Karpas-422 (cell line): ENCODE data around the gene NISCH. TPM values are rescaled to one million over a fixed set of nuclear protein-coding genes. Genes with fewer than 3 reads are reported as not detected.

Experiments used
- DNase-seq: peaks from one replicate; pipeline ENCODE4 v3.0.0-alpha.2; 2015
- H2AFZ ChIP-seq: fragments of 200-600 bp; sonication (generic); 2 replicates; pipeline ENCODE4 v1.6.1; 2014; ENCODE audit warnings: antibody characterized with exemption, low read length, mixed read lengths
- H3K27ac ChIP-seq: fragments of 200-600 bp; sonication (generic); 2 replicates; pipeline ENCODE4 v1.5.1; 2014; ENCODE audit warnings: mild to moderate bottlenecking, low read length, moderate library complexity
- H3K27me3 ChIP-seq: fragments of 200-600 bp; sonication (generic); 2 replicates; pipeline ENCODE4 v1.6.1; 2014; ENCODE audit warnings: low read length, mixed read lengths
- H3K36me3 ChIP-seq: fragments of 200-600 bp; sonication (generic); 2 replicates; pipeline ENCODE4 v1.6.1; 2014; ENCODE audit warnings: low read length, mixed read lengths; ENCODE audit not compliant: insufficient read depth
- H3K4me1 ChIP-seq: fragments of 200-600 bp; sonication (generic); 2 replicates; pipeline ENCODE4 v1.6.1; 2014; ENCODE audit warnings: mild to moderate bottlenecking, low read length, mixed read lengths
- H3K4me2 ChIP-seq: fragments of 200-600 bp; sonication (generic); 2 replicates; pipeline ENCODE4 v1.6.1; 2014; ENCODE audit warnings: low read length, low read depth, mild to moderate bottlenecking; ENCODE audit not compliant: poor library complexity, severe bottlenecking
- H3K4me3 ChIP-seq: fragments of 200-600 bp; sonication (generic); 2 replicates; pipeline ENCODE4 v1.5.1; 2014; ENCODE audit warnings: mild to moderate bottlenecking, antibody characterized with exemption, low read length, mixed read lengths
- H3K79me2 ChIP-seq: fragments of 200-600 bp; sonication (generic); 2 replicates; pipeline ENCODE4 v1.6.1; 2014; ENCODE audit warnings: mild to moderate bottlenecking, low read length, mixed read lengths
- H3K9ac ChIP-seq: fragments of 200-600 bp; sonication (generic); 2 replicates; pipeline ENCODE4 v1.6.0; 2014; ENCODE audit warnings: low read length
- H3K9me2 ChIP-seq: fragments of 200-600 bp; sonication (generic), shearing (Covaris generic); replicated peaks from 2 replicates; pipeline ENCODE4 v1.6.0; 2014; ENCODE audit warnings: mild to moderate bottlenecking, low read length, moderate library complexity; ENCODE audit not compliant: insufficient read depth
- H3K9me3 ChIP-seq: fragments of 300-700, 200-600 bp; sonication (generic); 2 replicates; pipeline ENCODE4 v1.6.1; 2014; ENCODE audit warnings: low read length, mixed read lengths
- H4K20me1 ChIP-seq: fragments of 200-600 bp; sonication (generic); 2 replicates; pipeline ENCODE4 v1.6.1; 2014; ENCODE audit warnings: mild to moderate bottlenecking, antibody characterized with exemption, low read length, low read depth; ENCODE audit not compliant: insufficient read depth
- total RNA-seq: library from RNA; depleted of rRNA; stranded (reverse); fragments of >200 nt; shearing (Covaris generic); gene quantifications from 2 replicates; pipeline ENCODE4 v1.2.3, GENCODE V29; 2014; ENCODE audit warnings: low replicate concordance

NISCH gene
- total RNA-seq, 1 experiment from 2014 or later, result 44.2 TPM

GRCh38 chr3:52502808-52503350, 47.5 kb downstream of the NISCH start:
- Histone ChIP-seq H3K9me2 (no peaks in the 10 kb centered on the region), H3K36me3 (no peaks in the 10 kb centered on the region), H2AFZ (no peak overlapping the region), H3K79me2 (no peaks in the 10 kb centered on the region), H3K4me1 (peaks cover 6% of the 10 kb centered on the region), H4K20me1 (no peaks in the 10 kb centered on the region), H3K27me3 (no peaks in the 10 kb centered on the region), H3K9ac (no peak overlapping the region), H3K27ac (no peak overlapping the region), H3K9me3 (no peaks in the 10 kb centered on the region), H3K4me3 (no peak overlapping the region), H3K4me2 (no peak overlapping the region)
- DNase-seq, result no peak

DNA sequence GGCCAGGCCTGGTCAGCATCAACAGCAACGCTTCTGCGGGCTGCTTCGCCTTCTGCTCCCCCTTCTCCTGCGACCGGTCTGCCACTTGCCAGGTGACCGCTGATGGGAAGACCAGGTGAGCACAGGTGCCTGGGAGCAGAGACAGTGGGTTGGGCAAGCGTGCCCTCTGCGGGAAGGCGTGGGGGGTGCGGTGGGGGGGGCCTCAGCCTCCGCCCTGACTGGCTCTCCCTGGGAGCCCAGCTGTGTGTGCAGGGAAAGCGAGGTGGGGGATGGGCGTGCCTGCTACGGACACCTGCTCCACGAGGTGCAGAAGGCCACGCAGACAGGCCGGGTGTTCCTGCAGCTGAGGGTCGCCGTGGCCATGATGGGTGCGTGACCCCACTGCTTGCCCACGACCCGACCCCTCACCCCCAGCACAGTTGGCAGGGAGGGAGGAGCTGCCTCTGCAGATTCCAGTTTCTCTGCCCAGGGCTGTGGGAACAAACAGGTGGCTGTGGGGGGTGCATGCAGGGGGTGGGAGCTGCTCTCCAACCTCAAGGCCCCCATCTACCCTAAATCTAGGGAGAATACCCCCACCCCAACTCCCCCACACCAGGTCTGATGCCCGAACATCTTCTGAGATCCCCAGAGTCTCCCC, 48.5 kb downstream of the NISCH start:
- Histone ChIP-seq H3K27me3 (no peaks in the 10 kb centered on the region), H3K79me2 (no peaks in the 10 kb centered on the region), H3K4me3 (no peak overlapping the region), H3K9ac (no peak overlapping the region), H2AFZ (no peak overlapping the region), H3K9me3 (no peaks in the 10 kb centered on the region), H4K20me1 (no peaks in the 10 kb centered on the region), H3K27ac (no peak overlapping the region), H3K9me2 (no peaks in the 10 kb centered on the region), H3K4me2 (no peak overlapping the region), H3K4me1 (peaks cover 6% of the 10 kb centered on the region), H3K36me3 (no peaks in the 10 kb centered on the region)
- DNase-seq, result no peak

DNA sequence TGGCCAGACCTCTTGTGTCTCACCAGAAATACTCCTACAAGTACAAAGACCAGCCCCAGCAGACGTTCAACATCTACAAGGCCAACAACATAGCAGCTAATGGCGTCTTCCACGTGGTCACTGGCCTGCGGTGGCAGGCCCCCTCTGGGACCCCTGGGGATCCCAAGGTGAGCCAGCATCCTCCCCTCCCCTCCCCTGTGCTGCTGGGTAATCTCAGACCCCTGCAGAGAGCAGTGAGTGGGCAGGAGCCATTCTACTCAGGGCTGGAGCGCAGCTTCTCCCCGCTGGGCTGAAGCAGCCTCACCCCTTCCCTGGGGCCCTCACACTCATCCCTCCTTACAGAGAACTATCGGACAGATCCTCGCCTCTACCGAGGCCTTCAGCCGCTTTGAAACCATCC, 49.6 kb downstream of the NISCH start:
- H3K9me2 ChIP-seq, result no peaks in the 10 kb centered on the region
- H4K20me1 ChIP-seq, result no peaks in the 10 kb centered on the region
- no peak overlapping the region for H3K9ac ChIP-seq
- peaks cover 6% of the 10 kb centered on the region for H3K4me1 ChIP-seq
- H2AFZ ChIP-seq, result no peak overlapping the region
- H3K9me3 ChIP-seq, result no peaks in the 10 kb centered on the region
- no peaks in the 10 kb centered on the region for H3K36me3 ChIP-seq
- no peaks in the 10 kb centered on the region for H3K79me2 ChIP-seq
- H3K27me3 ChIP-seq, result no peaks in the 10 kb centered on the region
- DNase-seq, result no peak
- H3K4me3 ChIP-seq, result no peak overlapping the region
- no peak overlapping the region for H3K27ac ChIP-seq
- no peak overlapping the region for H3K4me2 ChIP-seq

DNA sequence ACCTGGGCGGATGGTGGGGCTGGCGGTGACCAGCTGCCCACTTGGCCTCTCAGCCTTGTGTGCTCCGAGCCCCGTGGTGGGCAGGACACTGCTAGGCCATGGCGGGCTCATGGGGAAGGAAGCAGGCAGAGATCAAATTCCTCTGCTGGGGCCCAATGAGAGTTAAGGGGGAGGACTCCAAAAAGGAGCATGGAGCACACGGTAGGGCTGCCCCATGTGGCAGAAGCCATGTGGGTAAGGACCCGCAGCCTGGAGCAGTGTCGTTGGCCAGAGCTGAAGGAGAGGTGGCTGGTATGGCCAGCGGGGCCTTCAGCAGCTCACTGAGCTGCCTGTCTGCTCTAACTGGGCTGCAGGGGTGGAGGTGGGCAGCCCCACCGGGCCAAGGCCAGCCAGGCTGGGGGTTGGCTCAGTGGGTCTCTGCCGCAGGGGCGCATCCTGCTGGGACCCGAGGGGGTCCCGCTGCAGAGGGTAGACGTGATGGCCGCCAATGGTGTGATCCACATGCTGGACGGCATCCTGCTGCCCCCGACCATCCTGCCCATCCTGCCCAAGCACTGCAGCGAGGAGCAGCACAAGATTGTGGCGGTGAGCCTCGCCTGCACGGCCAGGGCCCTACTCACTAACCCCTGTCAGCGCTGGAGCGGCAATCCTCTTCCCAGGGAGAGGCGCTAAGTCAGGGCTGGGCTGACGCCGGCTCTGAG, 51.0 kb downstream of the NISCH start:
- DNase-seq, result no peak
- no peak overlapping the region for H2AFZ ChIP-seq
- H3K9me2 ChIP-seq, result no peaks in the 10 kb centered on the region
- H3K36me3 ChIP-seq, result no peaks in the 10 kb centered on the region
- no peaks in the 10 kb centered on the region for H3K79me2 ChIP-seq
- no peaks in the 10 kb centered on the region for H4K20me1 ChIP-seq
- H3K27ac ChIP-seq, result no peak overlapping the region
- H3K9ac ChIP-seq, result no peak overlapping the region
- H3K4me1 ChIP-seq, result peaks cover 6% of the 10 kb centered on the region
- H3K27me3 ChIP-seq, result no peaks in the 10 kb centered on the region
- H3K4me3 ChIP-seq, result no peak overlapping the region
- H3K9me3 ChIP-seq, result no peaks in the 10 kb centered on the region
- no peak overlapping the region for H3K4me2 ChIP-seq

DNA sequence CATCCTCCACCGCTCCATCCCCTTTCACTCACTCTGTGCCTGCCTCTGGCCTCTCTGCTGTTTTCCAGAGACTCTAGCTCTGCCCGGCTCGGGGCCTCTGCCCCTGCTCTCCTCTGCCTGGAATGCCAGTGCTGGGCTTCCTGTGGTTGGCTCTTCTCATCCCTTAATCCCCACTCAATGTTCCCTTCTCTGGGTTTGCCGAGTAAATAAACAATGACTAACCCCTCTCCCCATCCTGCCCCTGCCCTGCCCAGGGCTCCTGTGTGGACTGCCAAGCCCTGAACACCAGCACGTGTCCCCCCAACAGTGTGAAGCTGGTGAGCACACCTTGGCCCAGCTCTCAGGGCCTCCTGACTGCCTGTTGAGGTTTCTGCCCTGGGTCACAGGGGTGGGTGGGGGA, 52.0 kb downstream of the NISCH start:
- Histone ChIP-seq H3K27me3 (no peaks in the 10 kb centered on the region), H3K36me3 (no peaks in the 10 kb centered on the region), H2AFZ (no peak overlapping the region), H3K4me1 (peaks cover 3% of the 10 kb centered on the region), H3K27ac (no peak overlapping the region), H4K20me1 (no peaks in the 10 kb centered on the region), H3K4me3 (no peak overlapping the region), H3K9me3 (no peaks in the 10 kb centered on the region), H3K4me2 (no peak overlapping the region), H3K9me2 (no peaks in the 10 kb centered on the region), H3K79me2 (no peaks in the 10 kb centered on the region), H3K9ac (no peak overlapping the region)
- no peak for DNase-seq

- no peaks in the 10 kb centered on the region for H4K20me1 ChIP-seq
- no peak overlapping the region for H3K9ac ChIP-seq
- no peaks in the 10 kb centered on the region for H3K36me3 ChIP-seq
- H3K9me2 ChIP-seq, result no peaks in the 10 kb centered on the region
- H3K27ac ChIP-seq, result no peak overlapping the region
- no peak overlapping the region for H2AFZ ChIP-seq
- no peaks in the 10 kb centered on the region for H3K79me2 ChIP-seq
- H3K27me3 ChIP-seq, result no peaks in the 10 kb centered on the region
- DNase-seq, result peak; percentile 64
- no peak overlapping the region for H3K4me2 ChIP-seq
- no peaks in the 10 kb centered on the region for H3K4me1 ChIP-seq
- H3K9me3 ChIP-seq, result no peaks in the 10 kb centered on the region
- H3K4me3 ChIP-seq, result no peak overlapping the region
Observed at GRCh38 chr3:52509753-52510328, 54.4 kb downstream of the NISCH start.

DNA sequence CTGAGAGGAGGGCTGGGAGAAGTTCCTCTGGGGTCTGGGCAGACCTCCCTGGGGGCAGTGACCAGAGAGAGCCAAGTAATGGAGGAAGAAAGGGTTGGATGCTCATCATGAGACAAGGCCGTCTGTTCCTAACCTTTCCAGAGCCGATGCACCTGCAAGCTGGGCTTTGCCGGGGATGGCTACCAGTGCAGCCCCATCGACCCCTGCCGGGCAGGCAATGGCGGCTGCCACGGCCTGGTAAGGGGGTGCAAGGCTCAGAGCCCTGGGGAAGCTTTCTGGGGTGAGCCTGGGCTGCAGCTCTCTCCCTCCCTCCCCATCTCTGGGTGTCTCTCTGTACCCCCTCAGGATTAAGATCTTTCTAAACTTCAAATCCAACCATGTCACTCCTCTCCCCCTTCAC, 56.1 kb downstream of the NISCH start:
- no peak overlapping the region for H2AFZ ChIP-seq
- no peak overlapping the region for H3K27ac ChIP-seq
- no peak overlapping the region for H3K9ac ChIP-seq
- no peaks in the 10 kb centered on the region for H3K4me1 ChIP-seq
- no peak for DNase-seq
- H3K4me2 ChIP-seq, result no peak overlapping the region
- no peaks in the 10 kb centered on the region for H4K20me1 ChIP-seq
- no peaks in the 10 kb centered on the region for H3K79me2 ChIP-seq
- no peak overlapping the region for H3K4me3 ChIP-seq
- H3K36me3 ChIP-seq, result no peaks in the 10 kb centered on the region
- no peaks in the 10 kb centered on the region for H3K9me3 ChIP-seq
- no peaks in the 10 kb centered on the region for H3K9me2 ChIP-seq
- no peaks in the 10 kb centered on the region for H3K27me3 ChIP-seq

DNA sequence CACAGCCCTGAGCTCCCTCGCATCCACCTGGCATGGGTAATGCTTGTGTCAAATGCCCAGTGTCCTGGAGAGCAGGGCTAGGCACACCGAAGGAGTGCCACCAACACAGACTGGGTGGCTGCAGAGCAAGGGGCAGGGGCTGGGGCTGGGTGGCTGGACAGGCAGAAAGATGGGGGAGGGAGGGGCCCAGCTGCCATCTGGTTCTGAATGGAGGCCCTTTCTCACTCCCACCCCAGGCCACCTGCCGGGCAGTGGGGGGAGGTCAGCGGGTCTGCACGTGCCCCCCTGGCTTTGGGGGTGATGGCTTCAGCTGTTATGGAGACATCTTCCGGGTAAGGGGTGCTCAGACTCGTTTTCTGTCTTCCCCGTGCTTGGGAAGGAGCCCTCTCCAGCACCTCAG, 56.7 kb downstream of the NISCH start:
- H3K27me3 ChIP-seq, result no peaks in the 10 kb centered on the region
- no peak overlapping the region for H3K4me3 ChIP-seq
- no peaks in the 10 kb centered on the region for H3K36me3 ChIP-seq
- H3K9ac ChIP-seq, result no peak overlapping the region
- H3K79me2 ChIP-seq, result no peaks in the 10 kb centered on the region
- no peak for DNase-seq
- no peaks in the 10 kb centered on the region for H4K20me1 ChIP-seq
- H2AFZ ChIP-seq, result no peak overlapping the region
- H3K9me3 ChIP-seq, result no peaks in the 10 kb centered on the region
- no peaks in the 10 kb centered on the region for H3K4me1 ChIP-seq
- no peaks in the 10 kb centered on the region for H3K9me2 ChIP-seq
- H3K27ac ChIP-seq, result no peak overlapping the region
- H3K4me2 ChIP-seq, result no peak overlapping the region
